H1 (cell line): Measurements from ENCODE around the gene RITA1. TPM values are rescaled to one million over a fixed set of nuclear protein-coding genes. Genes with fewer than 3 reads are reported as not detected.

Experiments used
- CTCF ChIA-PET: fragments of 300-600 bp; sonication (Branson Sonifier 250); formaldehyde crosslinking; loops from one replicate; lab custom pipeline; 2021; ENCODE audit not compliant: partially characterized antibody; lab: Charles Lee
- POLR2A ChIA-PET: fragments of 300-600 bp; sonication (Branson Sonifier 250); formaldehyde crosslinking; loops from one replicate; lab custom pipeline; 2021; ENCODE audit warnings: inconsistent platforms; ENCODE audit not compliant: partially characterized antibody; lab: Charles Lee
- DNase-seq, 2 experiments: peaks; one replicate each; pipeline versions ENCODE4 v3.0.0 to v3.0.0-alpha.2; 2010 to 2022; ENCODE audit warnings: low spot score in 2 of 2, low read depth in 1 of 2, mixed read lengths in 1 of 2
- FAIRE-seq: peaks from 2 replicates; lab custom pipeline; 2011; peaks lifted over from hg19 to GRCh38; lab: Jason Lieb, UNC
- H2AFZ ChIP-seq: 2 replicates; pipeline ENCODE4 v1.8.1; 2012; ENCODE audit warnings: low read length, inconsistent platforms
- H2AK5ac ChIP-seq: 2 replicates; pipeline ENCODE4 v1.6.1; 2013; ENCODE audit warnings: low read depth, low read length
- H2BK120ac ChIP-seq: replicated peaks from 2 replicates; pipeline ENCODE3; 2013; ENCODE audit warnings: low read depth, low read length, inconsistent platforms
- H2BK12ac ChIP-seq: 2 replicates; pipeline ENCODE4 v1.6.1; 2013; ENCODE audit warnings: low read depth, low read length
- H2BK15ac ChIP-seq: 2 replicates; pipeline ENCODE4 v1.6.1; 2013; ENCODE audit warnings: low read length
- H2BK20ac ChIP-seq: 2 replicates; pipeline ENCODE4 v1.6.1; 2013; ENCODE audit warnings: low read length
- H2BK5ac ChIP-seq: 2 replicates; pipeline ENCODE4 v1.6.1; 2013; ENCODE audit warnings: low read depth, low read length
- H3K14ac ChIP-seq: 2 replicates; pipeline ENCODE4 v1.6.1; 2013; ENCODE audit warnings: inconsistent platforms; ENCODE audit not compliant: insufficient read length
- H3K18ac ChIP-seq: 2 replicates; pipeline ENCODE4 v1.6.1; 2013; ENCODE audit warnings: low read length; ENCODE audit errors: extremely low read depth
- H3K23ac ChIP-seq: 2 replicates; pipeline ENCODE4 v1.6.1; 2013; ENCODE audit warnings: inconsistent platforms; ENCODE audit not compliant: insufficient read length
- H3K23me2 ChIP-seq: 2 replicates; pipeline ENCODE4 v1.6.1; 2013; ENCODE audit warnings: low read depth, low read length
- H3K27ac ChIP-seq: 2 replicates; pipeline ENCODE4 v1.6.1; 2011; ENCODE audit warnings: low read depth, low read length, inconsistent platforms
- H3K27me3 ChIP-seq, 4 experiments: replicated peaks in 1 of 4; 1 replicate in 1 of 4; 2 replicates in 3 of 4; pipeline versions ENCODE4 v1.6.1 to v1.8.1; 2011 to 2013; ENCODE audit warnings: low read length in 3 of 4, mild to moderate bottlenecking in 3 of 4, inconsistent platforms in 2 of 4, mixed read lengths in 2 of 4, moderate library complexity in 1 of 4; ENCODE audit not compliant: control insufficient read depth in 3 of 4, insufficient read depth in 3 of 4; ENCODE audit errors: extremely low read depth in 1 of 4
- H3K36me3 ChIP-seq, 4 experiments: 2 replicates each; pipeline versions ENCODE4 v1.6.1 to v1.8.1; 2011 to 2013; ENCODE audit warnings: mild to moderate bottlenecking in 4 of 4, low read length in 3 of 4, moderate library complexity in 2 of 4, control low read depth in 1 of 4, inconsistent platforms in 1 of 4; ENCODE audit not compliant: insufficient read depth in 4 of 4, control insufficient read depth in 2 of 4
- H3K4ac ChIP-seq: replicated peaks from 2 replicates; pipeline ENCODE3; 2013; ENCODE audit warnings: low read length, low read depth, mixed read lengths, inconsistent platforms; ENCODE audit not compliant: insufficient read length
- H3K4me1 ChIP-seq, 4 experiments: replicated peaks in 1 of 4; 1 replicate in 1 of 4; 2 replicates in 3 of 4; pipeline versions ENCODE4 v1.6.1 to v1.8.1; 2011 to 2013; ENCODE audit warnings: low read length in 3 of 4, inconsistent platforms in 2 of 4, mixed read lengths in 1 of 4; ENCODE audit not compliant: insufficient read depth in 4 of 4, control insufficient read depth in 3 of 4
- H3K4me2 ChIP-seq, 2 experiments: 2 replicates each; pipeline versions ENCODE4 v1.6.1 to v1.8.1; 2011 to 2013; ENCODE audit warnings: low read depth in 2 of 2, low read length in 2 of 2, control low read depth in 1 of 2, inconsistent platforms in 1 of 2, mild to moderate bottlenecking in 1 of 2; ENCODE audit not compliant: insufficient read depth in 1 of 2
- H3K4me3 ChIP-seq, 4 experiments: fragments of 200-600, 300-600 bp in 1 of 4; sonication (generic), shearing (Covaris generic), sonication (Bioruptor Twin) in 1 of 4; 2 replicates each; pipeline versions ENCODE4 v1.5.1 to v1.8.1; 2011 to 2016; ENCODE audit warnings: low read length in 4 of 4, low read depth in 3 of 4, control low read depth in 2 of 4, inconsistent platforms in 2 of 4, mild to moderate bottlenecking in 2 of 4, mixed read lengths in 1 of 4, moderate library complexity in 1 of 4; ENCODE audit not compliant: insufficient read depth in 2 of 4; ENCODE audit errors: extremely low read depth in 1 of 4
- H3K56ac ChIP-seq: replicated peaks from 2 replicates; pipeline ENCODE3; 2013; ENCODE audit warnings: low read depth, mild to moderate bottlenecking, mixed read lengths, low read length, inconsistent platforms; ENCODE audit not compliant: insufficient read length
- H3K79me1 ChIP-seq: 2 replicates; pipeline ENCODE4 v1.6.1; 2013; ENCODE audit warnings: low read depth, low read length, control low read depth
- H3K79me2 ChIP-seq, 2 experiments: 2 replicates each; pipeline versions ENCODE4 v1.6.1 to v1.8.1; 2012 to 2013; ENCODE audit warnings: low read length in 2 of 2, mild to moderate bottlenecking in 2 of 2, inconsistent platforms in 1 of 2; ENCODE audit not compliant: insufficient read depth in 2 of 2, control insufficient read depth in 1 of 2
- H3K9ac ChIP-seq, 4 experiments: replicated peaks in 1 of 4; 1 replicate in 1 of 4; 2 replicates in 3 of 4; pipeline versions ENCODE4 v1.6.1 to v1.8.1; 2011 to 2013; ENCODE audit warnings: low read depth in 3 of 4, low read length in 3 of 4, control low read depth in 2 of 4, mild to moderate bottlenecking in 2 of 4, moderate library complexity in 2 of 4, inconsistent platforms in 1 of 4; ENCODE audit errors: extremely low read depth in 1 of 4
- H3K9me3 ChIP-seq, 2 experiments: 2 replicates each; pipeline versions ENCODE4 v1.6.1 to v1.8.1; 2012 to 2013; ENCODE audit warnings: mild to moderate bottlenecking in 2 of 2, moderate library complexity in 2 of 2, control low read depth in 1 of 2, inconsistent platforms in 1 of 2, low read depth in 1 of 2, low read length in 1 of 2, mixed read lengths in 1 of 2; ENCODE audit not compliant: insufficient read depth in 2 of 2
- H4K20me1 ChIP-seq, 2 experiments: replicated peaks in 1 of 2; 2 replicates each; pipeline versions ENCODE3 to v1.8.1; 2011 to 2013; ENCODE audit warnings: inconsistent platforms in 2 of 2, low read length in 2 of 2, mild to moderate bottlenecking in 1 of 2; ENCODE audit not compliant: insufficient read depth in 2 of 2, control insufficient read depth in 1 of 2
- H4K5ac ChIP-seq: 2 replicates; pipeline ENCODE4 v1.6.1; 2013; ENCODE audit warnings: low read length, low read depth, mixed read lengths, inconsistent platforms; ENCODE audit not compliant: insufficient read length
- H4K8ac ChIP-seq: 2 replicates; pipeline ENCODE4 v1.8.0; 2013; ENCODE audit warnings: mild to moderate bottlenecking, moderate library complexity, low read length, inconsistent platforms; ENCODE audit not compliant: insufficient read depth; ENCODE audit errors: extremely low read depth
- H4K91ac ChIP-seq: replicated peaks from 2 replicates; pipeline ENCODE3; 2013; ENCODE audit warnings: low read length, mixed read lengths, inconsistent platforms; ENCODE audit not compliant: insufficient read length
- CHD1 ChIP-seq: IDR thresholded peaks from 2 replicates; pipeline ENCODE4 v1.6.1; 2012; ENCODE audit warnings: low read depth, low read length, improper control_type of control experiment
- E2F6 ChIP-seq: IDR thresholded peaks from 2 replicates; pipeline ENCODE4 v1.6.1; 2012; ENCODE audit warnings: inconsistent platforms
- EP300 ChIP-seq, 2 experiments: IDR thresholded peaks; 1 replicate in 1 of 2; 2 replicates in 1 of 2; pipeline ENCODE4 v1.6.1; 2011 to 2012; ENCODE audit warnings: low read depth in 2 of 2, low read length in 2 of 2, mild to moderate bottlenecking in 2 of 2, borderline replicate concordance in 1 of 2, inconsistent platforms in 1 of 2, moderate library complexity in 1 of 2
- EZH2 ChIP-seq: fragments of 200-600 bp; sonication (generic); IDR thresholded peaks from 2 replicates; pipeline ENCODE4 v1.7.1; 2012; ENCODE audit warnings: low read depth, mild to moderate bottlenecking, moderate library complexity, low read length, inconsistent platforms; ENCODE audit not compliant: severe bottlenecking
- GTF2F1 ChIP-seq: IDR thresholded peaks from 2 replicates; pipeline ENCODE4 v1.6.1; 2012; ENCODE audit warnings: low read depth, low read length, improper control_type of control experiment, borderline replicate concordance
- KDM4A ChIP-seq: IDR thresholded peaks from one replicate; pipeline ENCODE4 v1.7.1; 2012; ENCODE audit warnings: low read depth, mild to moderate bottlenecking, moderate library complexity, low read length, inconsistent platforms; ENCODE audit not compliant: severe bottlenecking
- MAFK ChIP-seq: IDR thresholded peaks from 2 replicates; pipeline ENCODE4 v1.6.1; 2012; ENCODE audit warnings: low read depth, mild to moderate bottlenecking, improper control_type of control experiment, low read length
- NRF1 ChIP-seq: IDR thresholded peaks from 2 replicates; pipeline ENCODE4 v1.6.1; 2011; ENCODE audit warnings: mild to moderate bottlenecking, low read depth, low read length, improper control_type of control experiment
- PHF8 ChIP-seq: fragments of 200-600 bp; sonication (generic); conservative IDR thresholded peaks from 2 replicates; pipeline ENCODE4 v1.7.1; 2012; ENCODE audit warnings: low read depth, mild to moderate bottlenecking, inconsistent platforms, low read length, moderate library complexity
- POU5F1 ChIP-seq: IDR thresholded peaks from 2 replicates; pipeline ENCODE4 v1.6.1; 2011; ENCODE audit warnings: low read depth, mild to moderate bottlenecking, low read length, moderate library complexity
- SP1 ChIP-seq: IDR thresholded peaks from 2 replicates; pipeline ENCODE4 v1.6.1; 2011; ENCODE audit warnings: low read depth, low read length
- SRF ChIP-seq: IDR thresholded peaks from 2 replicates; pipeline ENCODE4 v1.6.1; 2011; ENCODE audit warnings: mild to moderate bottlenecking, low read depth, low read length, moderate library complexity
- SUZ12 ChIP-seq: fragments of 200-600 bp; sonication (generic); IDR thresholded peaks from 2 replicates; pipeline ENCODE4 v1.6.1; 2012; ENCODE audit warnings: mild to moderate bottlenecking, inconsistent platforms, low read length, moderate library complexity, mixed read lengths
- TAF1 ChIP-seq: IDR thresholded peaks from 2 replicates; pipeline ENCODE4 v1.6.1; 2011; ENCODE audit warnings: mild to moderate bottlenecking, low read depth, low read length
- TCF12 ChIP-seq: IDR thresholded peaks from 2 replicates; pipeline ENCODE4 v1.6.1; 2011; ENCODE audit warnings: low read depth, mild to moderate bottlenecking, low read length
- WGBS, 2 experiments: shearing (Covaris generic) in 1 of 2; methylation state at CpG; one replicate each; pipeline versions ENCODE4 v1.1.6 to v1.1.7; 2013 to 2015; ENCODE audit warnings: low lambda C conversion rate in 2 of 2, mixed read lengths in 2 of 2, inconsistent platforms in 1 of 2, low coverage in 1 of 2, missing lambda C conversion rate in 1 of 2; ENCODE audit not compliant: insufficient replicate concordance in 2 of 2, insufficient coverage in 1 of 2, insufficient read length in 1 of 2; ENCODE audit errors: extremely low coverage in 1 of 2, missing lambda C conversion rate in 1 of 2; 5-methylcytosine and 5-hydroxymethylcytosine counted together
- polyA plus RNA-seq, 7 experiments: library from polyadenylated mRNA; depleted of rRNA in 3 of 7; stranded (reverse) in 5 of 7; unstranded in 2 of 7; fragments of >200 nt in 5 of 7; fragments of 200-250 nt in 2 of 7; gene quantifications; 1 replicate in 5 of 7; 2 replicates in 1 of 7; 4 replicates in 1 of 7; pipeline versions ENCODE4 v1.2.1 to v1.2.3, GENCODE V29; 2011 to 2013; ENCODE audit warnings: missing spikeins in 2 of 7, mixed read lengths in 2 of 7
- total RNA-seq: library from RNA; stranded (reverse); fragmentation: NEBNext Ultra II Directional; extraction: Animal tissue kit (Norgen Biotek cat#: 25700); gene quantifications from 2 replicates; pipeline ENCODE4 v1.2.1, GENCODE V29; 2021

Gene RITA1
- total and polyA plus RNA-seq, 2 of the 8 experiments (the other 6 are each of a cell fraction or from before 2014, with no cell fraction given): 24.1 to 25.8 TPM

GRCh38 chr12:113216027-113216426 lies 30.5 kb downstream of the RITA1 start:
- Histone ChIP-seq H3K23ac (no peak overlapping the region), H3K4me1 (peaks cover 0 to 2% (median 0%) of the 10 kb centered on the region in 4 experiments; a peak in 2 of 7 replicates), H3K27ac (no peak overlapping the region), H2AK5ac (no peak overlapping the region), H3K23me2 (peaks cover 4% of the 10 kb centered on the region), H2BK20ac (no peak overlapping the region), H2BK12ac (no peak overlapping the region), H3K27me3 (no peaks in the 10 kb centered on the region), H3K36me3 (no peaks in the 10 kb centered on the region), H2BK120ac (no peak overlapping the region), H2BK15ac (no peak overlapping the region), H3K79me2 (no peaks in the 10 kb centered on the region), H3K9me3 (no peaks in the 10 kb centered on the region), H4K8ac (no peak overlapping the region), H2BK5ac (no peak overlapping the region), H3K4ac (no peak overlapping the region), H4K91ac (no peak overlapping the region), H3K14ac (no peak overlapping the region), H2AFZ (no peak overlapping the region), H3K56ac (no peak overlapping the region), H3K18ac (no peak overlapping the region), H3K79me1 (no peaks in the 10 kb centered on the region), H4K20me1 (no peaks in the 10 kb centered on the region), H3K4me3 (no peak overlapping the region), H3K4me2 (no peak overlapping the region), H4K5ac (no peak overlapping the region), H3K9ac (no peak overlapping the region)
- DNase-seq (no peak), FAIRE-seq (no peak)
- 71% methylated on average over 2 of the region's 2 CpGs; no CpG with 5 or more reads in 1 of the 2 experiments for WGBS, 2 experiments
- ChIA-PET CTCF (no interaction called here), POLR2A (no interaction called here)
- TF ChIP-seq MAFK (no peak), NRF1 (no peak), SUZ12 (no peak), GTF2F1 (no peak), POU5F1 (no peak), CHD1 (no peak), SP1 (no peak), KDM4A (no peak), TAF1 (no peak), E2F6 (no peak), SRF (no peak), EP300 (IDR thresholded peaks at IDR 0.05; ENCODE audit: borderline replicate concordance in 1 of 2, low read depth in 2 of 2, low read length in 2 of 2) (no peak), TCF12 (no peak), PHF8 (no peak), EZH2 (no peak)
